Measurements from ENCODE around the gene BATF3.
"Not testable (repeated sequence)": the region's sequence is repeated elsewhere in the genome, so short reads cannot be mapped to it uniquely, and the experiment has no call there.

Gene BATF3

GRCh38 chr1:212667223-212668139, 32.2 kb downstream of the BATF3 start:
- TF ChIP-seq, protein P1, sequence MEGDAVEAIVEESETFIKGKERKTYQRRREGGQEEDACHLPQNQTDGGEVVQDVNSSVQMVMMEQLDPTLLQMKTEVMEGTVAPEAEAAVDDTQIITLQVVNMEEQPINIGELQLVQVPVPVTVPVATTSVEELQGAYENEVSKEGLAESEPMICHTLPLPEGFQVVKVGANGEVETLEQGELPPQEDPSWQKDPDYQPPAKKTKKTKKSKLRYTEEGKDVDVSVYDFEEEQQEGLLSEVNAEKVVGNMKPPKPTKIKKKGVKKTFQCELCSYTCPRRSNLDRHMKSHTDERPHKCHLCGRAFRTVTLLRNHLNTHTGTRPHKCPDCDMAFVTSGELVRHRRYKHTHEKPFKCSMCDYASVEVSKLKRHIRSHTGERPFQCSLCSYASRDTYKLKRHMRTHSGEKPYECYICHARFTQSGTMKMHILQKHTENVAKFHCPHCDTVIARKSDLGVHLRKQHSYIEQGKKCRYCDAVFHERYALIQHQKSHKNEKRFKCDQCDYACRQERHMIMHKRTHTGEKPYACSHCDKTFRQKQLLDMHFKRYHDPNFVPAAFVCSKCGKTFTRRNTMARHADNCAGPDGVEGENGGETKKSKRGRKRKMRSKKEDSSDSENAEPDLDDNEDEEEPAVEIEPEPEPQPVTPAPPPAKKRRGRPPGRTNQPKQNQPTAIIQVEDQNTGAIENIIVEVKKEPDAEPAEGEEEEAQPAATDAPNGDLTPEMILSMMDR (IDR thresholded peaks at IDR 0.05; ENCODE audit: low read depth, low read length, missing control alignments), result no peak
- no peak overlapping the region for H3K4me3 ChIP-seq (ENCODE audit: low read depth, low read length)
- DNase-seq (ENCODE audit: low read depth), result no peak

- no peak for DNase-seq (ENCODE audit: low read depth)
- TF ChIP-seq, protein P1 (IDR thresholded peaks at IDR 0.05; ENCODE audit: low read depth, low read length, missing control alignments), result no peak
- H3K4me3 ChIP-seq (ENCODE audit: low read depth, low read length), result no peak overlapping the region
Measured at GRCh38 chr1:212666116-212666775, 33.4 kb downstream of the BATF3 start.

DNA sequence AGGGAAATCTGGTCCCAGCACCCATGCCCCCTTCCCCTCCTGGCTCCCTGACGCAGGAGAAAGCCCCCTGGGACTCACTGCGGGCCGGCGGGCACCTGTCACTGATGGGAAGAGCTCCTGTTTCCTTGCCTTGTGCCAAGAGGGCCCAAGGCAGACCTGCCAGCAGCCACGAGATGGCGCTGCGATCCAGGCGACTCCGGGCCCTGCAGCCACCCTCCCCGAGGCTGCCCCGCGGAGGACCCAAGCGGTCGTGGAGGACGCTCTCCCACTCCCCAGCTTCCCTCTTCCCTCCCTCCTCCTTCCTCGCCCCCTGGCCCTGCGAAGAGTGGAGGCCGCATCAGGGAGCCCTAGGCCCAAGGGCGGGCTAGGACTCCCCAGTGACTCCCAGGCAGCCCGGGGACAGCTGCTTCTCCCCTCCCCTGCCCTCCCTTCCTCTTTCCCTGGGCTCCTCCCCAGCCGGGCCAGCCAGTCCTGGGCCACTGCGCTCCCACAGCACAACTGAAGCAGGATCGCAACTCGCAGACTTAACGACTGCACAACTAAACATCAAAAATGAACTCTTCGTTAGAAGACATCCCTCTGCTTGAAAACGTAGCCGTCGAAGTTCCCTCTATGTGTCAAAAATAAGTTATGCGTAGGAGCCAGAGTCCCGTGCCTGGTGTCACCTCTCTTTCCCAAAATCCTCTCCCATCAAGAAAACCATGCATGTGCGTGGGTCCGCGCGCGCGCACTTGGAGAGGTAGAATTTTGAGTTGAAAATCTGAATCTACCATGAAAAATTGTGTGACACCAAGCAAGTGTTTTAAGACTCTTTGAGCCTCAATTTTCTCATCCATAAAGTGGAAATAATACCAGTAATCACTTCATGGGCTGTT, 34.2 kb downstream of the BATF3 start:
- TF ChIP-seq, protein P1 (IDR thresholded peaks at IDR 0.05; ENCODE audit: low read depth, low read length, missing control alignments), result peak; percentile 98
- no peak for DNase-seq (ENCODE audit: low read depth)

DNA sequence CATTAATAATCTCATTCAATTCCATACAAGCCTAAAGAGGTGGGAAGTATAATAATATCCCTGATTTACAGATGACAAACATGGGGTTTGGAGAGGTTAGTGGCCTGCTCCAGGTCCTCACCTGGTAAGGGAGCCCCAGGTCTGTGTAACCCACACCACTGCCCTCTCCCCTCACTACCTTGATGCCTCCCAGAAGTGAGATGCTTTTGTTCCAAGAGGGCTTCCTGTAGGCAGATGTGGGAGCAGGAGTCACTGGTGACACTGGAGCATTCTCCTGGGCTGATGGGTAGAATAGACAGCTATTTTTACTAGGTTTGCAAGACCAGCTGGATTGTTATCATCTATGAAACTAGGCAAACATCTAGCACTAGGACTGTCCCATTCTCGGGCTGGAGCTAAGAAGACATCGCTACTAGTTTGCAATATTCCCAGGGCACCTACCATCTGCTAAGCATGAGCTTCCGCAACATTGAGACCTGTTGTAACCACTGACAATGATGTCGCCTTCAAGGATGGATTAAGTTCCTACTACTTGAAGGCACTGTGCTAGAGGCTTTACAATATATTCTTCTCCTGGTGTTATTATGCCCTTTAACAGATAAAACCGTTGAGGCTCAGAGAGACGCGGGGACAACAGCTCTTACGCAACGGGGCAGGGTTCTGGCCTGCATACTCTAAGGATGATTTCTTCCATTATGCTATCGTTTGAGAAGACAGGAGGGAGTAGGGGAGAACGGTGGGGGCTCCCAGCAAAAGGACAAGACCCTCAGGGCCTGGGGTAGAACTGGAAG, 35.0 kb downstream of the BATF3 start:
- no peak for DNase-seq (ENCODE audit: low read depth)
- TF ChIP-seq, protein P1 (IDR thresholded peaks at IDR 0.05; ENCODE audit: low read depth, low read length, missing control alignments), result no peak
- no peak overlapping the region for H3K4me3 ChIP-seq (ENCODE audit: low read depth, low read length)

More for the DNA sequence above, 34.2 kb downstream of the BATF3 start:
- H3K4me3 ChIP-seq (ENCODE audit: low read depth, low read length), result peak overlapping the region; percentile 57

- not testable (repeated sequence) for H3K4me3 ChIP-seq (ENCODE audit: low read depth, low read length); DNase-seq (ENCODE audit: low read depth)
Measured at GRCh38 chr1:212658250-212658649, 41.4 kb downstream of the BATF3 start.

DNA sequence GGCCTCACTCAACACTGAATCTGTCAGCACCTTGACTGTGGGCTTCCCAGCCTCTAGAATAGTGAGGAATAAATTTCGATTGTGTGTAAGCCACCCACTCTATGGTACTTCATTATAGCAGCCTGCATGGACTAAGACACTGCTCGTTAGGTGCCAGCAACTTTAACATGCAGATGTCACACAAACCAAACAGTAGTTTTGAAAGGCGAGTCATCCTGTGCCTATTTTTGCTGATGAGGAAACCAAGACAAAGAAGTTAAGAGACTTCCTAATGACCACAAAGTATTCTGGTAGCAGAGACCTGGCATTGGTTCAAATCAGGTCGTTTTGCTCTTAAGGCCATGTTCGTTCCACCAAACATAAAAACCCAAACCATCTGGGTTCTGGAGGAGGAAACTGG, 42.9 kb downstream of the BATF3 start:
- no peak for DNase-seq (ENCODE audit: low read depth)
- TF ChIP-seq, protein P1 (IDR thresholded peaks at IDR 0.05; ENCODE audit: low read depth, low read length, missing control alignments), result no peak
- no peak overlapping the region for H3K4me3 ChIP-seq (ENCODE audit: low read depth, low read length)
